ENCODE data around the gene KDM8. TPM values are rescaled to one million over a fixed set of nuclear protein-coding genes. Genes with fewer than 3 reads are reported as not detected.
"Not testable (repeated sequence)": the region's sequence is repeated elsewhere in the genome, so short reads cannot be mapped to it uniquely, and the experiment has no call there.

The KDM8 gene
- total RNA-seq, 1 experiment from 2014 or later, result 15.5 TPM

DNA sequence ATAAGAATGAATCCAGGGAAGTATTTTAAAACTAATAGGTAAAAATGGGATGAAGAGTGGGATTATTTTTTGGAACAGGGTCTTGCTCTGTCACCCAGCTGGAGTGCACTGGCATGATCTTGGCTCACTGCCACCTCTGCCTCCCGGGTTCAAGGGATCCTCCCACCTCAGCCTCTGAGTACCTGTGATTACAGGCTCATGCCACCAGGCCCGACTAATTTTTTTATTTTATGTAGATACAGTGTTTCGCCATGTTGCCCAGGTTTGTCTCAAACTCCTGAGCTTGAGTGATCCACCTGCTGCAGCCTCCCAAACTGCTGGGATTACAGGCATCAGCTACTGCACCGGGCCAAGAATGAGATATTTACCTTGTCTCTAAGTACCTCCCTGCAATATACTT, 43.1 kb downstream of the KDM8 start:
- Histone ChIP-seq H4K91ac (ENCODE audit: insufficient read length, low read depth, low read length) (no peak overlapping the region), H3K4me1 (ENCODE audit: insufficient read depth, low read length) (peaks cover 4% of the 10 kb centered on the region; the same call in 1 of the 2 replicates), H3T11ph (ENCODE audit: low read length) (no peak overlapping the region), H3K27me3 (ENCODE audit: insufficient read depth, low read length) (no peaks in the 10 kb centered on the region), H4K5ac (ENCODE audit: insufficient read length, low read depth, low read length) (no peak overlapping the region), H2AFZ (ENCODE audit: low read length) (no peak overlapping the region), H3K79me2 (ENCODE audit: insufficient read depth, low read length) (no peaks in the 10 kb centered on the region), H3K14ac (ENCODE audit: insufficient read depth, low read length) (no peak overlapping the region), H2BK120ac (ENCODE audit: low read depth, low read length, poor library complexity, severe bottlenecking) (no peak overlapping the region), H4K8ac (replicated peaks; ENCODE audit: insufficient read length, low read depth, low read length) (no peak overlapping the region), H3K23ac (ENCODE audit: insufficient read length, low read depth, low read length) (no peak overlapping the region), H4K20me1 (ENCODE audit: control insufficient read depth, insufficient read depth, insufficient read length) (no peaks in the 10 kb centered on the region), H2BK12ac (ENCODE audit: insufficient read length, low read depth, low read length) (no peak overlapping the region), H2BK20ac (ENCODE audit: low read depth, low read length, poor library complexity, severe bottlenecking) (no peak overlapping the region), H3K4me2 (ENCODE audit: insufficient read depth, insufficient read length, low read length) (no peak overlapping the region), H2BK15ac (ENCODE audit: low read depth, low read length) (no peak overlapping the region), H3K9ac (ENCODE audit: extremely low read depth, insufficient read length, low read length) (no peak overlapping the region), H3K23me2 (ENCODE audit: insufficient read length, low read depth, low read length, poor library complexity, severe bottlenecking) (no peaks in the 10 kb centered on the region), H3K79me1 (ENCODE audit: insufficient read depth, low read depth, low read length, poor library complexity, severe bottlenecking) (no peaks in the 10 kb centered on the region), H3K27ac (ENCODE audit: insufficient read length, low read depth, low read length) (no peak overlapping the region), H3K9me3 (ENCODE audit: control insufficient read depth, low read depth, low read length) (no peaks in the 10 kb centered on the region), H3K56ac (ENCODE audit: insufficient read length, low read depth, low read length) (no peak overlapping the region), H3K4ac (ENCODE audit: low read depth, low read length) (no peak overlapping the region), H2BK5ac (ENCODE audit: insufficient read length, low read length) (no peak overlapping the region), H3K18ac (ENCODE audit: insufficient read length, low read depth, low read length) (no peak overlapping the region), H2AK5ac (ENCODE audit: insufficient read length, low read length) (no peak overlapping the region)
- Mint-ChIP-seq H3K4me3 (no peak overlapping the region), H3K9me3 (no peaks in the 10 kb centered on the region), H3K27me3 (ENCODE audit: low read depth) (no peaks in the 10 kb centered on the region), H3K36me3 (ENCODE audit: insufficient read depth in 1 of 3, low read depth in 3 of 3) (no peaks in the 10 kb centered on the region), H3K27ac (no peak overlapping the region), H3K4me1 (peaks cover 11 to 19% of the 10 kb centered on the region in 2 experiments)
- TF ChIP-seq, protein P1, sequence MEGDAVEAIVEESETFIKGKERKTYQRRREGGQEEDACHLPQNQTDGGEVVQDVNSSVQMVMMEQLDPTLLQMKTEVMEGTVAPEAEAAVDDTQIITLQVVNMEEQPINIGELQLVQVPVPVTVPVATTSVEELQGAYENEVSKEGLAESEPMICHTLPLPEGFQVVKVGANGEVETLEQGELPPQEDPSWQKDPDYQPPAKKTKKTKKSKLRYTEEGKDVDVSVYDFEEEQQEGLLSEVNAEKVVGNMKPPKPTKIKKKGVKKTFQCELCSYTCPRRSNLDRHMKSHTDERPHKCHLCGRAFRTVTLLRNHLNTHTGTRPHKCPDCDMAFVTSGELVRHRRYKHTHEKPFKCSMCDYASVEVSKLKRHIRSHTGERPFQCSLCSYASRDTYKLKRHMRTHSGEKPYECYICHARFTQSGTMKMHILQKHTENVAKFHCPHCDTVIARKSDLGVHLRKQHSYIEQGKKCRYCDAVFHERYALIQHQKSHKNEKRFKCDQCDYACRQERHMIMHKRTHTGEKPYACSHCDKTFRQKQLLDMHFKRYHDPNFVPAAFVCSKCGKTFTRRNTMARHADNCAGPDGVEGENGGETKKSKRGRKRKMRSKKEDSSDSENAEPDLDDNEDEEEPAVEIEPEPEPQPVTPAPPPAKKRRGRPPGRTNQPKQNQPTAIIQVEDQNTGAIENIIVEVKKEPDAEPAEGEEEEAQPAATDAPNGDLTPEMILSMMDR (conservative IDR thresholded peaks at IDR 0.05), result no peak
- DNase-seq, result peak; percentile 8
- no CpG with 5 or more reads among the region's 4 CpGs for WGBS (ENCODE audit: extremely low coverage, insufficient read length, low lambda C conversion rate)

GRCh38 chr16:27247076-27247475, 43.8 kb downstream of the KDM8 start:
- not testable (repeated sequence) for H3K79me1 ChIP-seq (ENCODE audit: insufficient read depth, low read depth, low read length, poor library complexity, severe bottlenecking); H2BK120ac ChIP-seq (ENCODE audit: low read depth, low read length, poor library complexity, severe bottlenecking); H2AFZ ChIP-seq (ENCODE audit: low read length); H3K23me2 ChIP-seq (ENCODE audit: insufficient read length, low read depth, low read length, poor library complexity, severe bottlenecking); H4K5ac ChIP-seq (ENCODE audit: insufficient read length, low read depth, low read length); H3K9me3 Mint-ChIP-seq; H3K23ac ChIP-seq (ENCODE audit: insufficient read length, low read depth, low read length); H2BK15ac ChIP-seq (ENCODE audit: low read depth, low read length); H3K27me3 ChIP-seq (ENCODE audit: insufficient read depth, low read length); H4K91ac ChIP-seq (ENCODE audit: insufficient read length, low read depth, low read length); H3K9ac ChIP-seq (ENCODE audit: extremely low read depth, insufficient read length, low read length); H3K27ac ChIP-seq (ENCODE audit: insufficient read length, low read depth, low read length); H3K36me3 Mint-ChIP-seq (ENCODE audit: insufficient read depth in 1 of 3, low read depth in 3 of 3); H3K79me2 ChIP-seq (ENCODE audit: insufficient read depth, low read length); H3K4me3 Mint-ChIP-seq; H3K18ac ChIP-seq (ENCODE audit: insufficient read length, low read depth, low read length); H4K8ac ChIP-seq (replicated peaks; ENCODE audit: insufficient read length, low read depth, low read length); H3K4ac ChIP-seq (ENCODE audit: low read depth, low read length); H3K4me2 ChIP-seq (ENCODE audit: insufficient read depth, insufficient read length, low read length); H3K14ac ChIP-seq (ENCODE audit: insufficient read depth, low read length); H2AK5ac ChIP-seq (ENCODE audit: insufficient read length, low read length); H2BK12ac ChIP-seq (ENCODE audit: insufficient read length, low read depth, low read length); H4K20me1 ChIP-seq (ENCODE audit: control insufficient read depth, insufficient read depth, insufficient read length); H2BK5ac ChIP-seq (ENCODE audit: insufficient read length, low read length); H3K27me3 Mint-ChIP-seq (ENCODE audit: low read depth); H3T11ph ChIP-seq (ENCODE audit: low read length); H3K4me1 ChIP-seq (ENCODE audit: insufficient read depth, low read length); H2BK20ac ChIP-seq (ENCODE audit: low read depth, low read length, poor library complexity, severe bottlenecking); H3K27ac Mint-ChIP-seq; H3K56ac ChIP-seq (ENCODE audit: insufficient read length, low read depth, low read length); H3K9me3 ChIP-seq (ENCODE audit: control insufficient read depth, low read depth, low read length)
- DNase-seq, result peak; percentile 1
- peaks cover 11 to 19% of the 10 kb centered on the region in 2 experiments for H3K4me1 Mint-ChIP-seq
- WGBS (ENCODE audit: extremely low coverage, insufficient read length, low lambda C conversion rate), result no CpG with 5 or more reads among the region's 1 CpG
